ENCODE results near the gene IL25. TPM values are rescaled to one million over a fixed set of nuclear protein-coding genes. Genes with fewer than 3 reads are reported as not detected.

IL25 gene
- total RNA-seq, 2 experiments from 2014 or later: not detected

DNA sequence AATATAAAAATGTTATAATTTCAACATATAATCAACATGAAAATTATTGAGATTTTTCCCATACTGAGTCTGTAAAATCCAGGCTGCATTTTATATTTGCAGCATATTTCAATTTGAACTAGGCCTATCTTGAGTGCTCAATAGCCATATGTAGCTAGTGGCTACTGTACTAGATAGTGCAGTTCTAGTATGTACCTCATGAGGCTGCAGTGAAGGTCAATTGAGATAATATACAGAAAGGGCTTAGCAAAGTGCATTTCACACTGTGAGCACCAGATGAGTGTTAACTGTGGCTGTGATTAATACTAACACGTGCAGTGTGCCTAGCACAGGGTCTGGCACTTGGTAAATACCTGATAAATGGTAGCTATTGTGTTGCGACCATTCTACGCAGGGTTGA is 14.6 kb upstream of the IL25 start:
- Mint-ChIP-seq H3K27me3 (peaks cover 31% of the 10 kb centered on the region), H3K36me3 (ENCODE audit: low read depth) (no peaks in the 10 kb centered on the region), H3K4me3 (no peak overlapping the region), H3K27ac (no peak overlapping the region), H3K9me3 (no peaks in the 10 kb centered on the region), H3K4me1 (peaks cover 5% of the 10 kb centered on the region)
- ChIA-PET CTCF (no interaction called here), POLR2A (no interaction called here)
- no peak for DNase-seq

DNA sequence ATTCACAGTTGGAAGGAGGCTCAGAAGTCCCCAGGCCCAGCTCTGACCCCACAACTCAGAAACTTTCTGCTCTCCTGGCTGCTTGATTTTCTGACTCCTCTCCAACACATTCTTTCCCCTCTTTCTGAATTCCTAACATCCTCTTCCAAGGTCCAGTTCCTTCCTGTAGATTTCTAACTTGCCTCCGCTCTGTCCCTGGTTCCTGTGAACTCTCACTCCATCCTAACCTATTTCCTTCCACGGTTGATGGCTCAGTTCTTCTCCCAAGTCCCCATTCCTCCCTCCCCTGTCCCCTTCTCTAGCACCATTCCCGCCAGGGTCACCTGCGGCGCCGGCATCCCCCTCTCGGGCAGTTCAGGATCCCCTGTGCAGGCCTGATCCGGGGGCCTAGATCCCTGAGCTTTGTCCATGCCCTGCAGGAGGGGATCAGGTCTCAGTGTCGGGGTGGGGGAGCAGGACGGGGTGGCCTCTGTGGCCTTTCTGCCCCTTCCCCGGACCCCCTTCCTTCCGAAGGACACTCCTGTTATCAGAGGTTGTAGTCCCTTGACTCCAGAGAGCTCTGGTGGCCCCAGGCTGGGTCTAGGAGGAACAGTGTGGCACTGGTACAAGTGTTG is 13.9 kb upstream of the IL25 start:
- peaks cover 3% of the 10 kb centered on the region for H3K4me1 Mint-ChIP-seq
- no peak overlapping the region for H3K27ac Mint-ChIP-seq
- ChIA-PET CTCF (no interaction called here), POLR2A (no interaction called here)
- no peak overlapping the region for H3K4me3 Mint-ChIP-seq
- no peaks in the 10 kb centered on the region for H3K36me3 Mint-ChIP-seq (ENCODE audit: low read depth)
- peaks cover 27% of the 10 kb centered on the region for H3K27me3 Mint-ChIP-seq
- no peaks in the 10 kb centered on the region for H3K9me3 Mint-ChIP-seq
- DNase-seq: no peak

DNA sequence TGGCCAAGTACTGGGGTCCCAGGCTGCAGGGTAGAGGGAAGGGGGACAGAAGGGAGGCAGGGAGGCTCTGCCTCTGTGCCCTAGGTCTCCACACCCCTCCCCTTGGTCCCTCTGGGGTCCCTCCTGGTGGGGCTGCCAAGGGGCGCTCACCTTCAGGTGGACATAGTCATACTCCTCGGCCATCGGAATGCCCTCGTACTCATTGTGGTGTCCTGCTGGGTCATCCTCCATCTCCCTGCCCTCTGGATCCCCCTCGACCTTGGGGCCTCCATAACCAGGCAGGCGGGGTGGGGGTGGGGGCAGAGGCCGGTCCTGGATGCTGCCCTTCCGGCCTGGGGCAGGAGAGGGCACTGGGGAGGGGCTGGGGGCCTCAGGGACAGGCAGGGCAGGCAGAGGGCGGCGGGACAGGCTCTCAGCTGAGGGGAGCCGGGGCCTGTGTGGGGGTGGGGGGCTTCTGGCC is 13.4 kb upstream of the IL25 start:
- Mint-ChIP-seq H3K9me3 (no peaks in the 10 kb centered on the region), H3K4me1 (peaks cover 3% of the 10 kb centered on the region), H3K4me3 (no peak overlapping the region), H3K27ac (no peak overlapping the region), H3K27me3 (peaks cover 27% of the 10 kb centered on the region), H3K36me3 (ENCODE audit: low read depth) (no peaks in the 10 kb centered on the region)
- no peak for DNase-seq
- CTCF ChIA-PET: no interaction called here
- POLR2A ChIA-PET: no interaction called here

DNA sequence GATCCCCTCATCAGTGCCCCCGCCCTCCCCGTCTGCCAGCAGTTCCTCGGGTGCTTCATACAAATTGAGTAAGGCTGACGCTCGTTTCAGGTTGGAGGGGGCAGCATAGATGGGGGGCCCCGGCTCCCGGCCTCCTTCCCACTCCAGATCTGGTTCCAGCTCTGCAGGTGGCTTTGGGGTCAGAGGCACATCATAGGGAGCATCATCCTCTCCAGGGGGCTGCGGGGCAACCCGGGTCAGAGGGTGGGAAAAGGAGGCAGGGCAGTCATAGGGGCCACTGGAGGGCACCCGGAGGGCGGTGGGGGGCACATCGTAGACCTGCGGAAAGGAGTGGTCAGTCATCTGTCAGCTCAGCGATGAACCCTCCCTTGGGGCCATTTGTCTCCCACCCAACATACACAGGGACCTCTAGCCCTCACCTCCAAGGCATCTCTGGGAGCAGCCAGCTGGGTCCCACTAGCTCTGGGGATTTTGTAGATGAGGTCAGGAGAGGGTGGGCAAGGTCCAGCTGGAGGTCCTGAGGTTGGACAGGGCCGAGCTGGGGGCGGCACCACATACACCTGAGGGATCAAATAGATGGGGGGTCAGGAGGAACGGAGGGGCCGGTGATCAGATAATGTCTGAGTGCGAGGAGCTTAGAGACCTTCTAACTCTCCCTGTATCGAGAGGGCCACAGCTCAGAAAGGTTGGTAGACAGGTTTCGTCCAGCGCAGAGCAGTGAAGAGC is 12.7 kb upstream of the IL25 start:
- H3K9me3 Mint-ChIP-seq: no peaks in the 10 kb centered on the region
- DNase-seq: no peak
- peaks cover 27% of the 10 kb centered on the region for H3K27me3 Mint-ChIP-seq
- no peak overlapping the region for H3K4me3 Mint-ChIP-seq
- no peaks in the 10 kb centered on the region for H3K36me3 Mint-ChIP-seq (ENCODE audit: low read depth)
- H3K4me1 Mint-ChIP-seq: peaks cover 3% of the 10 kb centered on the region
- CTCF ChIA-PET: no interaction called here
- POLR2A ChIA-PET: no interaction called here
- H3K27ac Mint-ChIP-seq: no peak overlapping the region

DNA sequence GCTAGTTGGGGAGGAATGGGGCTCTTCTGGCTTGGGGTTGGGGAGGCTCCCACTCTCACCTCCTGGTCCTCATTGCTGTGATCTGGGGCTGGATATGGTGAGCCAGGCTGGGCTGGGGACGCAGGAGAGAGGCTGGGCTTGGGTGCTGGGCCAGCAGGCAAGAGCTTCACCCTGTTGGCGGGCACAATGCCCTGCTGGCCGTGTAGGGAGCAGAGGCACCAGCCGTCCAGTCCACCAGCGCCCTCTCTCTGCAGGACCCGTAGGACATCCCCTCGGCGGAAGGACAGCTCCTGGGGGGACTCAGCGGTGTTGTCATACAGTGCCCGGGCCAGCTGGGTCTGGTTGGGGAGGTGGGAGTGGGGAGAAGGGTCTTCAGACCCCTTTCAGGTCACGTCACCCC is 12.1 kb upstream of the IL25 start:
- POLR2A ChIA-PET: no interaction called here
- no peak overlapping the region for H3K27ac Mint-ChIP-seq
- H3K9me3 Mint-ChIP-seq: no peaks in the 10 kb centered on the region
- CTCF ChIA-PET: no interaction called here
- no peaks in the 10 kb centered on the region for H3K36me3 Mint-ChIP-seq (ENCODE audit: low read depth)
- H3K4me1 Mint-ChIP-seq: peaks cover 3% of the 10 kb centered on the region
- H3K27me3 Mint-ChIP-seq: peaks cover 24% of the 10 kb centered on the region
- DNase-seq: no peak
- H3K4me3 Mint-ChIP-seq: no peak overlapping the region

DNA sequence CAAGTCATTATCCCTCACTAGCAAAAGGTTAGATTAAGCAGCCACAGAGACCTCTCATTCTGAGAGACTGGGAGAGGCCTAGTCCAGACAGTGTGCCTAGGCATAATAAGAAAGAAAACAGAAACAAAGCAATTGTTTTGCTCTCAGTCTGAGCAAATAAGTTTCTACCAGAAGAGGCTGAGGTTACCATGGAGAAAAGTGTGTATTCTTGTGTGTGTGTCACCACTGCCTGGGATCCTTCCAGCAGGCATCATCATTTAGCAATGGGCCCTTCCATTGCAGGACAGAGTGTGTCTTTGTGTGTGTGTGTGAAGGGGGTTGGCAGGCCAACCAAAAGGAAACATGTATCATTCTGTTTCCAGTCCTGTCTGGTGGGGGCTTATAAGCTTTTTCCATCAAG is 11.3 kb upstream of the IL25 start:
- Mint-ChIP-seq H3K9me3 (no peaks in the 10 kb centered on the region), H3K36me3 (ENCODE audit: low read depth) (no peaks in the 10 kb centered on the region), H3K27ac (no peak overlapping the region), H3K27me3 (peaks cover 20% of the 10 kb centered on the region), H3K4me3 (no peak overlapping the region), H3K4me1 (peaks cover 3% of the 10 kb centered on the region)
- DNase-seq: no peak
- POLR2A ChIA-PET: interaction anchor here (1.2 kb wide), 1 partner anchor 10 kb away, joined by 3 read pairs; no protein-coding TSS in a partner anchor
- CTCF ChIA-PET: interaction anchor here (1.1 kb wide), 1 partner anchor 19 kb away, joined by 4 read pairs; no protein-coding TSS in a partner anchor

DNA sequence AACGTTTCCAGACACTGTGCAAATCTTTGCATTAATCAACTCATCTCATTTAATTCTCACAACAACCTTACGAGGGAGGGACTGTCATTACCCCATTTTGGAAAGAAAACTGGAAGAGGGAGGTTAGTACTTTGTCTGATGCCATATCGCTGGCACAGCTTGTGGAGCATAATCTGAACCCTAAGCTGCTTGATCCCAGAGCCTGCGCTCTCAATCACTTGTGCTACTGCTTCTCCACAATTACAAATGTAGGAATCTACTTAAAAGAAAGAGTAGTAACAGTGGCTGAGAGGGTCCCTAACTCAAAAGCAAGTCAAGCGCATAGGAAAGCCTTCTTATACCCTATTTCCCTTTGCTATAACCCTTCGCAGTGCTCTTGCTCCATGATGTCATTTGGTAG is 10.8 kb upstream of the IL25 start:
- ChIA-PET CTCF (interaction anchor here (0.6 to 1.1 kb wide), 2 partner anchors 18 to 217 kb away, joined by 3 to 4 read pairs; no protein-coding TSS in a partner anchor), POLR2A (interaction anchor here (1.1 to 1.2 kb wide), 2 partner anchors 8 to 9 kb away, joined by 3 to 4 read pairs; no protein-coding TSS in a partner anchor)
- H3K4me1 Mint-ChIP-seq: peaks cover 3% of the 10 kb centered on the region
- H3K27ac Mint-ChIP-seq: no peak overlapping the region
- no peaks in the 10 kb centered on the region for H3K36me3 Mint-ChIP-seq (ENCODE audit: low read depth)
- H3K4me3 Mint-ChIP-seq: no peak overlapping the region
- DNase-seq: no peak
- H3K9me3 Mint-ChIP-seq: no peaks in the 10 kb centered on the region
- peaks cover 22% of the 10 kb centered on the region for H3K27me3 Mint-ChIP-seq

DNA sequence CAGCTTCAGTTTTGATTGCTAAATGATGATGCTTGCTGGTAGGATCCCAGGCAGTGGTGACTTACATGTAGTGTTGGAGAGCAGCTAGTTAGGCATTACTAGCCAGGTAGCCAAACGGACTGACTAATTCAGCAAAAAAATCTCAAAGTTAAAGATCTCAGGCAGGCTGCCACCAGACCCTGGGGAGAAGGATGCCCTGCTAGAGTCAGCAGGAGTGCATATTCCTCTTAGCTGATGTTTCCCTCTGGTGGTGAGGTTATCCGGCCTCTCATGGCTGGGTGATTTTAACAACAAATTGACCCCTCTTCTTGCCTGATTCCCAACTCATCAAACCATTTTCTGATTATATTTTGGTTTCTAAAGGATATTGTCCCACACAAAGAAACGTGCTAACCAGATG is 10.4 kb upstream of the IL25 start:
- CTCF ChIA-PET: interaction anchor here (0.6 to 1.1 kb wide), 3 partner anchors 18 to 273 kb away, joined by 3 to 4 read pairs (median 3); no protein-coding TSS in a partner anchor
- no peak for DNase-seq
- no peak overlapping the region for H3K4me3 Mint-ChIP-seq
- POLR2A ChIA-PET: interaction anchor here (1.1 to 1.2 kb wide), 2 partner anchors 8 to 9 kb away, joined by 3 to 4 read pairs; no protein-coding TSS in a partner anchor
- no peak overlapping the region for H3K27ac Mint-ChIP-seq
- peaks cover 26% of the 10 kb centered on the region for H3K27me3 Mint-ChIP-seq
- no peaks in the 10 kb centered on the region for H3K9me3 Mint-ChIP-seq
- no peaks in the 10 kb centered on the region for H3K36me3 Mint-ChIP-seq (ENCODE audit: low read depth)
- H3K4me1 Mint-ChIP-seq: peaks cover 3% of the 10 kb centered on the region

DNA sequence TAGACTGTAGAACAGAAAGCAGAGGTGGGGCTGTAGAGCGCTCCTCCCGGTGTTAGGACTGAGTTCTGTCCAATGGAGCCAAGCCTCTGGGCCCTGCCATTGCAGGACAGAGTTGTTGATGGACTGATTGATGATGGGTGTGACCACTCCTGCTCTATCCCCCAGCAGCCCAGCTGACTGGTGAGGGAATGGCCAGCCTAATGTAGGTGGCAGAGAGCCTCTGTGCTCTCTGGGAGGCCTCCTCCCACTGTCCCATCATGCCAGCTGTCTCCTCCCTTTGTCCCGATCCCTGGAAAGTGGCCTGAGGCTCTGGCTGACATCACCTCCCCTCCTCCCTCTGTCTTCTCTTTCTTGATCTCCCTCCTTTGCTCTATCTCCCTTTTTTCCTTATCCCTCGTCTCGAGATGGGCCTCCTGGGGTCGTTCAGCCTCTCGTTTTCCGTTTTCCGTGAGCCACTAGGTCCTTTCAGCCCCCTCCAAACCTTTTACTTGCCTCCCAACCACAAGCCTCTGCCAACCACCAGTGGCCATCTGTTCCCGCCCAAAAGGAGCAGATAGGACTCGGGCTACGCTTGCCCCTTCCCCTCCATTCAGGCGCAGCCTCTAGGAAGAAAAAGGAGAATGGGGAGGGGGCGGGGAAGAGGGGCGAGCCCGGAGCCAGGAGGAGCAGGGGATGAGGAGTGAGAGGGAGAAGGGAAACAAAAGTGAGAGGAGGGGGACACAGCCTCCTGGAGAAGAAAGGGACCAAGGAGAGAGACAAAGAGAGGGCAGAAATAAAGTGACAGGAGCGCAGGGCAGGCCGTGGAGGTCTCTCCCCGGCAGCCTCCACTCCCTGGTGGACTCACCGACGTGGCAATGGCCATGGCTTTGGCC is 8.2 kb upstream of the IL25 start:
- Mint-ChIP-seq H3K36me3 (ENCODE audit: low read depth) (no peaks in the 10 kb centered on the region), H3K27me3 (peaks cover 38% of the 10 kb centered on the region), H3K4me3 (no peak overlapping the region), H3K27ac (no peak overlapping the region), H3K4me1 (peaks cover 3% of the 10 kb centered on the region), H3K9me3 (no peaks in the 10 kb centered on the region)
- ChIA-PET POLR2A (no interaction called here), CTCF (interaction anchor here (1.1 kb wide), 1 partner anchor 15 kb away, joined by 3 read pairs; no protein-coding TSS in a partner anchor)
- no peak for DNase-seq

DNA sequence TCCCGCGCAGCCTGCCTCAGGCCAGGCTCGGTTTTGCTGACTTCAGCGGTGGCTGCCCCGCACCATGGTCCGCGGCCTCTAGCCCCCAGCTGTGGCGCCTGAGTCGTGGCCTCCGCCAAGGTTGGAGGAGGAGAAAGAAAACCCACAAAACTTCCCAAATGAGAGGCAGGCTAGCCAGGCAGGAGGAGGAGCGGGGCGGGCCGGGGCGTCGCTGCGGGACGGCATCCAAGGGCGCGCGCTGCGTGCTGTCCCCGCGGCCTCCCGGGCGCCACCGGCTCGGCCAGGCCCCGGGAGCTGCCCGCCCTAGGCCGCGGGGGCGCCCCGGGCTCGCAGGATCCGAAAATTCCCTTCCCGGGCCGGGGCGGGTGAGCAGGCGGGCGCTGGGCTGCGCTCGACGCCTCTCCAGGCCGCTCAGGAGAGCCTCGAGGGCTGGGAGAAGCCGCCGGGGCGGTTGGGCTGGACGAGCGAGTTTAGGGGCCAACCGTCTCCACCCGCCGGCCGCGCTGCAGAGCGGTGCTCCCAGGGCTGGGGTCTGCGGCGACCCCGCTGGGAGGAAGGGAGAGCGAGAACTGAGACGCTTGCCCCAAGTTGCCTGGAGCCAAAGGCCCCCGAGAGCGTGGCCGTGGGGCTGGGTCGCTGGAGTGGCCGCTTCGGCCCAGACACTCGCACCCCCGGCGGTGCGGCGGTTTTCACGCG is 7.4 kb upstream of the IL25 start, which contains the start of gene EFS:
EFS (minus strand) TSS at position 137 of the 696 bp plus-strand sequence. CDS start 147 bp downstream, outside the sequence.
- ChIA-PET POLR2A (no interaction called here), CTCF (interaction anchor here (1.1 kb wide), 1 partner anchor 15 kb away, joined by 3 read pairs; no protein-coding TSS in a partner anchor)
- no peak within 1 kb of the TSS for H3K4me3 Mint-ChIP-seq
- no peaks in the 10 kb centered on the region for H3K9me3 Mint-ChIP-seq
- peaks cover 3% of the 10 kb centered on the region for H3K4me1 Mint-ChIP-seq
- peaks cover 38% of the 10 kb centered on the region for H3K27me3 Mint-ChIP-seq
- DNase-seq: no peak
- H3K27ac Mint-ChIP-seq: no peak within 1 kb of the TSS
- H3K36me3 Mint-ChIP-seq (ENCODE audit: low read depth): no peaks in the 10 kb centered on the region

DNA sequence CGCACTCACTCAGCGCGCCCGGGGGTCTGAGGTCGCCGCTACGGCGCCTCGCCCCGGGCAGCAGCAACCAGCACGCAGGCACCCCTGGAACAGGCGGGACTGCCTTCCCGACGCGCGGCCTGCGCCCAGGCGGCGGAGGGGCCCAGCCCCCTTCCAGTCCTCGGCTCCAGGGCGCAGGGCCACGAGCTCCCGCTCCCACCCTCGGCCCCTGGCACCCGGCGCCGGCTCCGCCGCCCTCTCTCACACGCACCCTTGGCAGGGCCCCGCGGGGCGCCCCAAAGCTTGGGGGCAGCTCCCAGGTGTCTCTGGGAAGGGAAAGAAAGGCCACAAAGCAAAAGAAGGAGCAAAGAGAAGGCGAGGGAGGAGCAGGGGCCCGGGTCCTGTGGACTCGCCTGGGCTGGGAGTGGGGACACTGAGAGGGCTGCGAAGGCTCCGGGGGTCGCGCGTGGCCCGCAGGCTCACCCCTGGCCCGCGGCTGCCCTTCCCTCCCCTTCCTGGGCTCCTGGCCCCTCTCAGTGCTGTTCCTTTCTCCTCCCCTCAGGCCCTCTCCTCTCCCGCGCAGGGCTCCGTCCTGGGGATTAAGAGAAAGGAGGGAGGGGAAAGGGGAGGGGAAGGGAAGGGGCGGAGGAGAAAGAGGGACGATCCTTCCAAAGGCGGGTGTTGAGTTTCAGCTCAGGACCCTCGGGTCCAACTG is 6.7 kb upstream of the IL25 start:
- H3K9me3 Mint-ChIP-seq: no peaks in the 10 kb centered on the region
- CTCF ChIA-PET: interaction anchor here (1.1 kb wide), 1 partner anchor 14 kb away, joined by 3 read pairs; no protein-coding TSS in a partner anchor
- H3K27me3 Mint-ChIP-seq: peaks cover 38% of the 10 kb centered on the region
- no peak overlapping the region for H3K27ac Mint-ChIP-seq
- no peaks in the 10 kb centered on the region for H3K36me3 Mint-ChIP-seq (ENCODE audit: low read depth)
- no peak overlapping the region for H3K4me3 Mint-ChIP-seq
- peaks cover 2% of the 10 kb centered on the region for H3K4me1 Mint-ChIP-seq
- DNase-seq: no peak
- POLR2A ChIA-PET: no interaction called here

DNA sequence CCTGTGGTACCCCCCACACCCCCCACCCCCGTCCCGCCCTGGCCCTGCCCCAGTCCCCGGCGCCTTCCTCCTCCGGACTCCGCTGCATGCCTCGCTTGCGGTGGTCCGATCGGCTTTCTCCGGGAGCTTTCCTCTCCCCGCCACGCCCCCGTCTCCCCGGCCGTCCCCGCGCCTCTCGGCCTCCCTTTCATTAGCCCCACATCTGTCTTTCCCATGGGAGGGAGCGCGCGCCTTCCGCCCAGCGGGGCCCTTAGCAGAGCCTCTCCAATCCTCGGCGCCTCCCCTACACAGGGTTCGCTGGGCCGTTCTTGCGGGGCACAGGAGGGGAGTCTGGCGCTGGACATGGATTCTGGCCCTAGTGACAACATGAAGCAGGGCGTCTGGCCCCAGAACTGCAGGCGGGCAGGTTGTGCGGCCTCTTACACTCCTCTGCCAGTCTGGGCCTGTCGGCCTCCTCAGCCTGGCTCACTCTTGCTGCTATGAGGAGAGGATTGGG is 6.1 kb upstream of the IL25 start:
- H3K4me1 Mint-ChIP-seq: peaks cover under 1% of the 10 kb centered on the region
- no peaks in the 10 kb centered on the region for H3K36me3 Mint-ChIP-seq (ENCODE audit: low read depth)
- H3K27me3 Mint-ChIP-seq: peaks cover 39% of the 10 kb centered on the region
- POLR2A ChIA-PET: no interaction called here
- CTCF ChIA-PET: no interaction called here
- DNase-seq: no peak
- H3K9me3 Mint-ChIP-seq: no peaks in the 10 kb centered on the region
- H3K27ac Mint-ChIP-seq: no peak overlapping the region
- H3K4me3 Mint-ChIP-seq: no peak overlapping the region

Measured in activated CD4-positive, alpha-beta memory T cell treated with anti-CD3 and anti-CD28 coated beads, Interleukin-2, amount 10 ng/mL, durations not matched to agents 7 days and 5 days (primary cell).